Gastrocnemius medialis (tissue), 4 donors: ENCODE measurements around the gene C9orf43.

ENCODE experiments used
- CTCF ChIP-seq, 5 experiments: fragments of 450-650 bp in 3 of 5; fragments of 200-600 bp in 2 of 5; sonication (generic) in 2 of 5; IDR thresholded peaks in 4 of 5; conservative IDR thresholded peaks in 1 of 5; 1 replicate in 4 of 5; 2 replicates in 1 of 5; pipeline ENCODE4 v1.5.1; 2016 to 2019; ENCODE audit warnings: antibody characterized with exemption in 5 of 5, mild to moderate bottlenecking in 3 of 5, moderate library complexity in 3 of 5
- POLR2A ChIP-seq, 2 donors: fragments of 450-650 bp; IDR thresholded peaks; one replicate each; pipeline ENCODE4 v1.6.1; 2017; ENCODE audit warnings: antibody characterized with exemption in 2 of 2, mild to moderate bottlenecking in 2 of 2, moderate library complexity in 2 of 2

- TF ChIP-seq POLR2A (IDR thresholded peaks at IDR 0.05) (no peak), CTCF (IDR thresholded peaks at IDR 0.05 in 4 of 5, conservative IDR thresholded peaks at IDR 0.05 in 1 of 5) (no peak)
These were observed 10.8 kb upstream of the C9orf43 start for GRCh38 chr9:113399646-113400200.
